ES-I3 (cell line): ENCODE data around the gene TUBB8B.
"Not testable (repeated sequence)": the region's sequence is repeated elsewhere in the genome, so short reads cannot be mapped to it uniquely, and the experiment has no call there.

ENCODE experiments used
- H3K36me3 ChIP-seq: 2 replicates; pipeline ENCODE4 v1.6.1; 2013; ENCODE audit warnings: mild to moderate bottlenecking, low read length, control low read depth, moderate library complexity; ENCODE audit not compliant: insufficient read depth
- H3K4me1 ChIP-seq: 2 replicates; pipeline ENCODE4 v1.6.1; 2013; ENCODE audit warnings: mild to moderate bottlenecking, control low read depth, low read length; ENCODE audit not compliant: insufficient read depth
- H3K9ac ChIP-seq: 2 replicates; pipeline ENCODE4 v1.6.1; 2013; ENCODE audit warnings: low read depth, mild to moderate bottlenecking, low read length, moderate library complexity
- H3K9me3 ChIP-seq: 2 replicates; pipeline ENCODE4 v1.6.1; 2013; ENCODE audit warnings: mild to moderate bottlenecking, low read length, moderate library complexity; ENCODE audit not compliant: control insufficient read depth, insufficient read depth

TUBB8B gene

DNA sequence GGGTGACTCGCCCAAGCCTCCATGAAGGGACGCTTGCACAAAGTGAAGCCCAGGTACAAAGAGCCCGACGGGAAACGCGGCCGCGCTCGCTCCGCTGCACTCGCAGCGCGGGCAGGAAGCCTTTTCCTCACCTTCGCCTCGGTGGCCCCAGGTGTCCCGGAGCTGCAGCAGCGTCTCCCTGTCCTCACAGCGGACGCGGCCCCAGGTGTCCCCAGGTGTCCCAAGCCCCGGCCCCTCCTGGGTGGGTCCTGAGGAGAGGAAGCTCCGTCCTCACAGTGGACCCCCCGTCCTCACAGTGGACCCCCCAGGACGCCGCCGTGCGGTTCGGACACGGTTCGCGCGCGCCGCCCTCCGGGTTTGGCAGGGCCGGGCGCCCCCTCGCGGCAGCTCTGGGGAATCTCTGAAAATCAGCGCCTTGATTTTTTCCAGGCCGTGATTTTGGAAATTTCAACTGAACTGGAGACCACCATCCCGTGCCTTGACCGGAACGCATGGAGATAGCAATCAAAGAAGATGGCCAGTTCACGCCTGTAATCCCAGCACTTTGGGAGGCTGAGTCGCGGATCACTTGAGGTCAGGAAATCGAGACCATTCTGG lies 23.9 kb upstream of the TUBB8B start:
- not testable (repeated sequence) for H3K36me3 ChIP-seq, H3K9ac ChIP-seq, H3K4me1 ChIP-seq, H3K9me3 ChIP-seq

DNA sequence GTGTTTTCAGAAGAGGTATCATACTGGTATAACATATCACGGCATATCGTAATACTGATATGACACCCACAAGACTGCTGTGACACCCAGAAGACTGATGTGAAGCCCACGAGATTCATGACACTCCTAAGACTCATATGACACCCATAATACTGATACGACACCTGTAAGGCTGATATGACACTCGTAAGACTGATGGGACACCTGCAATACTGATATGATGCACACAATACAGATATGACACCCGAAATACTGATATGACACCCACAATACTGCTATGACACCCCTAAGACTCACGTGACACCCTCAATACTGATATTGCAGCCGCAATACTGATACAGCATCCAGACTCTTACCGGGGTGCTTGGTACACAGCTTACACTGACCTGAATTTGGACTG lies 18.3 kb upstream of the TUBB8B start:
- H3K9ac ChIP-seq, H3K36me3 ChIP-seq, H3K9me3 ChIP-seq, H3K4me1 ChIP-seq: not testable (repeated sequence)

DNA sequence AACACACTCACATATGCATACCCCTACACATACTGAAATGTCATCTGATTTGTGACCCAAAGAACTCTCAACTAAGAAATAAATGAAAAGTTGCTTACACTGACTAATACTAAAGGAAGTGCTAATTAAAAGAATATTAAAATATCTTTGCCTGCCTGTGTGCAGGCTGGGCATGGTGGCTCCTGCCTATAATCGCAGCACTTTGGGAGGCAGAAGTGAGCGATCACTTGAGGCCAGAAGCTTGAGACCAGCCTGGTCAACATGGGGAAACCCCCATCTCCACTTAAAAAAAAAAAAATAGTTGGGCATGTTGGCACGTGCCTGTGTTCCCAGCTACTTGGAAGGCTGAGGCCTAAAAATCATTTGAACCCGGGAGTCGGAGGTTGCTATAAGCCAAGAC lies 14.9 kb upstream of the TUBB8B start:
- H3K4me1 ChIP-seq, H3K9ac ChIP-seq, H3K36me3 ChIP-seq, H3K9me3 ChIP-seq: not testable (repeated sequence)

DNA sequence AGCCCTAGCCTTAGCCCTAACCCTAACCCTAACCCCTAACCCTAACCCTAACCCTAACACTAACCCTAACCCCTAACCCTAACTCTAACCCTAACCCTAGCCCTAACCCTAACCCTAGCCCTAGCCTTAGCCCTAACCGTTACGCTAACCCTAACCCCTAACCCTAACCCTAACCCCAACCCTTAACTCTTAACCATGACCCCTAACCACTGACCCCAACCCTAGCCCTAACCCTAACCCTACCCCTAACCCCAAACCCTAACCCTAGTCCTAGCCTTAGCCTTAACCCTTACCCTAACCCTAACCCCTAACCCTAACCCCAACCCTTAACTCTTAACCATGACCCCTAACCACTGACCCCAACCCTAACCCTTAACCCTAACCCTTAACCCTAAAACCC lies 14.2 kb upstream of the TUBB8B start:
- H3K36me3 ChIP-seq, H3K9me3 ChIP-seq, H3K4me1 ChIP-seq, H3K9ac ChIP-seq: not testable (repeated sequence)

DNA sequence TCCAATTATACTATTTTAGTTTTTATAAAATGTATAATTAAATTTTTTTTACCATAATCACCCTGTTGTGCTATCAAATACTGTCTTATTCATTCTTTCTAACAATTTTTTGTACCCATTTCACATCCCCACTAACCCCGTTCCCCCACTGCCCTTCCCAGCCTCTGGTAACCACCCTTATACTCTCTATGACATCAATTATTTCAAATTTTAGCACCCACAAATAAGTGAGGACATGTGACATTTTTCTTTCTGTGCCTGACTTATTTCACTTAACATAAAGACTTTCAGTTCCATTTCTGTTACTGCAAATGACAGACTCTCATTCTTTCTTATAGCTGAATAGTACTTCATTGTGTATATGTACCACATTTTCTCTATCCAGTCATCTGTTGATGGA lies 5.0 kb upstream of the TUBB8B start:
- not testable (repeated sequence) for H3K9ac ChIP-seq, H3K36me3 ChIP-seq, H3K4me1 ChIP-seq, H3K9me3 ChIP-seq

DNA sequence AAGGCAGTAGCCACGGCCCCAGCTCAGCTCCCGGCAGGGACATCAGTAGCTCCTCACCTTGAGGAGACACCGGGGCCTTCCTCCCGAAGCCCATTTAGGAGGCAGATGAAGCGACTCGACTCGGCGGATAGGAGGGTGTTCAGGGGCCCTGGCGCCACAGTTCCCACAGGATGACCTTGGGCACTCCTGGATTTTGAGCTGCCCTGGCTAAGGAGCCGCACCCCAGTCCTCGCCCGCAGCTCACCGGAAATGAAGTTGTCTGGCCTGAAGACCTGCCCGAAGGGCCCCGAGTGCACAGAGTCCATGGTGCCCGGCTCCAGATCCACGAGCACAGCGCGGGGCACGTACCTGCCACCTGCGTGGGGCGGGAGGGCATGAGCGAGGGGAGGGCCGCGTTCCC lies 719 bp downstream of the TUBB8B start:
- not testable (repeated sequence) for H3K9ac ChIP-seq, H3K4me1 ChIP-seq, H3K9me3 ChIP-seq, H3K36me3 ChIP-seq

DNA sequence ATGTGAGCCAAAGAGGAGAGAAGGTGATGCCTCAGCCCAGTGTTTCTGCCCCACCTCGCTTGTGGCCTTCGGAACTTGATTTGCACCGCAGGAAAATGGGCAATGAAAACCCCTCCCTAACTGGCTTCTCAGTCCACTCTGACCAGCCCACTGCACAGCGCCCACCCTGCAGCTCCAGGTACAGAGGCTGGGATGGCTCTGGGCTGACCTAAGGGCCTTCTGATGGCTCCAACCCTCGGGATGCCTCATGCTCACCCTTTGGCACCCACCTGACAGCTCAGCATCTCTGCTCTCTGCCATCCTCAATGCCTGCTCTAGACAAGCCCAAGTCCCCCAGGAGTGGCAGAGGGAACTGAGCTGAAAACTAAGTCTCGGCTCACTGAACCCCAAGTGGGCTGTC lies 36.2 kb downstream of the TUBB8B start:
- H3K9me3 ChIP-seq, H3K9ac ChIP-seq, H3K36me3 ChIP-seq, H3K4me1 ChIP-seq: not testable (repeated sequence)

DNA sequence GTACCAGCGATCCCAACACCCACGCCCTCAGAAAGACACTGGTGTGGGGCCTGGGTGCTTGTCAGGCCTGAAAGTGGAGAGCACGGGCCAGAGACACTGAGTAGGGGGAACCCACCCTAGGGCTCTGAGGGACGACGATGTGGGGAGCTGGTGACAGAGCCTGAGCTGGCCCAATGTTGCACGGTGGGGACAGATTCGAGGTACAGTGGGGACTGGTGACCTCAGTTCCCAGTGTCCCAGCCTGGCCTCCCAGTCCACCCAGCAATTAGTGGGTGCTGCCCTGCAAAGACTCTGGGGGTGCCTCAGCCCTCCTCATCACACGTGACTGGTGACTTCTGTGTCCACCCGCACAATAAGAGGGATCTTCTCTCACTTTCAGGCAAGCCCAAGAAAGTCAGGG lies 36.6 kb downstream of the TUBB8B start:
- not testable (repeated sequence) for H3K9ac ChIP-seq, H3K36me3 ChIP-seq

DNA sequence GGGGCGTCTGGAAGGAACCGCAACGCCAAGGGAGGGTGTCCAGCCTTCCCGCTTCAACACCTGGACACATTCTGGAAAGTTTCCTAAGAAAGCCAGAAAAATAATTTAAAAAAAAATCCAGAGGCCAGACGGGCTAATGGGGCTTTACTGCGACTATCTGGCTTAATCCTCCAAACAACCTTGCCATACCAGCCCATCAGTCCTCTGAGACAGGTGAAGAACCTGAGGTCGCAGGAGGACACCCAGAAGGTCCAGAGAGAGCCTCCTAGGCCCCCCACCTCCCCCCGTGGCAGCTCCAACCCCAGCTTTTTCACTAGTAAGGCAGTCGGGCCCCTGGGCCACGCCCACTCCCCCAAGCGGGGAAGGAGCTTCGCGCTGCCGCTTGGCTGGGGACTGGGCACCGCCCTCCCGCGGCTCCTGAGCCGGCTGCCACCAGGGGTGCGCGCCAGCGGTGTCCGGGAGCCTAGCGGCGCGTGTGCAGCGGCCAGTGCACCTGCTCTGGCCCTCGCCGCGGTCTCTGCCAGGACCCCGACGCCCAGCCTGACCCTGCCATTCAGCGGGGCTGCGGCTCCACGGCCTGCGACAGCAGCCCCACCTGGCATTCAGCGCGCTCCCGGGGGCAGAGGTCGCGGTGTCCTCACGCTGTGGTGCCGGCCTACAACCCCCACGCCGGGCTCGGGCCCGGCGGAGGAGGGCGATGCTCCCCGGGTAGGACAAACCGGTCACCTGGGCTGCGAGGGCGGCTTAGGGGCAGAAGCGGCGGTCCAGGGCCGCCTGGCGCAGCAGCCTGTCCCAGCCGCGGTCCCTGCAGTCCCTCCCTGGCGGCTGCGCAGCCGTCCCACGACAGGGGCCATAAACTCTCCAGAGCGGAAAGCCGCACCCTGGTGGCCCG lies 37.8 kb downstream of the TUBB8B start:
- H3K36me3 ChIP-seq, H3K9ac ChIP-seq, H3K9me3 ChIP-seq, H3K4me1 ChIP-seq: not testable (repeated sequence)

More for the DNA sequence above, 36.6 kb downstream of the TUBB8B start:
- not testable (repeated sequence) for H3K4me1 ChIP-seq, H3K9me3 ChIP-seq

DNA sequence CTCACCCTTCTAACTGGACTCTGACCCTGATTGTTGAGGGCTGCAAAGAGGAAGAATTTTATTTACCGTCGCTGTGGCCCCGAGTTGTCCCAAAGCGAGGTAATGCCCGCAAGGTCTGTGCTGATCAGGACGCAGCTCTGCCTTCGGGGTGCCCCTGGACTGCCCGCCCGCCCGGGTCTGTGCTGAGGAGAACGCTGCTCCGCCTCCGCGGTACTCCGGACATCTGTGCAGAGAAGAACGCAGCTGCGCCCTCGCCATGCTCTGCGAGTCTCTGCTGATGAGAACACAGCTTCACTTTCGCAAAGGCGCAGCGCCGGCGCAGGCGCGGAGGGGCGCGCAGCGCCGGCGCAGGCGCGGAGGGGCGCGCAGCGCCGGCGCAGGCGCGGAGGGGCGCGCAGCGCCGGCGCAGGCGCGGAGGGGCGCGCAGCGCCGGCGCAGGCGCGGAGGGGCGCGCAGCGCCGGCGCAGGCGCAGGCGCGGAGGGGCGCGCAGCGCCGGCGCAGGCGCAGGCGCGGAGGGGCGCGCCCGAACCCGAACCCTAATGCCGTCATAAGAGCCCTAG lies 38.7 kb downstream of the TUBB8B start:
- H3K4me1 ChIP-seq, H3K36me3 ChIP-seq, H3K9me3 ChIP-seq, H3K9ac ChIP-seq: not testable (repeated sequence)

DNA sequence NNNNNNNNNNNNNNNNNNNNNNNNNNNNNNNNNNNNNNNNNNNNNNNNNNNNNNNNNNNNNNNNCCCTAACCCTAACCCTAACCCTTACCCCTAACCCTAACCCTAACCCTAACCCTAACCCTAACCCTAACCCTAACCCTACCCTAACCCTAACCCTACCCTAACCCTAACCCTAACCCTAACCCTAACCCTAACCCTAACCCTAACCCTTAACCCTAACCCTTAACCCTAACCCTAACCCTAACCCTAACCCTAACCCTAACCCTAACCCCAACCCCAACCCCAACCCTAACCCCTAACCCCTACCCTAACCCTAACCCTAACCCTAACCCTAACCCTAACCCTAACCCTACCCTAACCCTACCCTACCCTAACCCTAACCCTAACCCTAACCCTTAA lies 39.5 kb downstream of the TUBB8B start:
- H3K9me3 ChIP-seq, H3K36me3 ChIP-seq, H3K9ac ChIP-seq, H3K4me1 ChIP-seq: not testable (repeated sequence)
